Frontal cortex (tissue), 4 donors: ENCODE measurements around the gene CCNF. TPM values are rescaled to one million over a fixed set of nuclear protein-coding genes. Genes with fewer than 3 reads are reported as not detected.

Experiments
- DNase-seq, 2 donors: peaks; one replicate each; pipeline ENCODE4 v3.0.0; 2012; ENCODE audit warnings: low spot score in 2 of 2
- FAIRE-seq: peaks from 2 replicates; lab custom pipeline; 2012; peaks lifted over from hg19 to GRCh38; lab: Jason Lieb, UNC
- small RNA-seq: library from RNA; depleted of rRNA; stranded (forward); fragments of <200 nt; gene quantifications from one replicate; pipeline ENCODE3, GENCODE V24; 2014
- total RNA-seq: library from RNA; depleted of rRNA; stranded (reverse); fragments of >200 nt; gene quantifications from one replicate; pipeline ENCODE4 v1.2.3, GENCODE V29; 2014
- donor health status: control.
- donor health status: control.
- donor health status: control.

The CCNF gene
- total RNA-seq, 1 donor from 2014 or later = 12.6 TPM

- FAIRE-seq (no peak), DNase-seq (no peak)
Measured at GRCh38 chr16:2497695-2498484, 68.6 kb downstream of the CCNF start.

GRCh38 chr16:2498531-2499253, 69.4 kb downstream of the CCNF start:
- DNase-seq (no peak), FAIRE-seq (no peak)

GRCh38 chr16:2499454-2499853, 70.2 kb downstream of the CCNF start:
- FAIRE-seq = no peak
- DNase-seq = no peak

- no peak for DNase-seq
- no peak for FAIRE-seq
Measured at GRCh38 chr16:2499890-2500429, 70.7 kb downstream of the CCNF start.

- DNase-seq = no peak
- FAIRE-seq = no peak
Measured at GRCh38 chr16:2500430-2500917, 71.2 kb downstream of the CCNF start.

GRCh38 chr16:2500918-2501750, 71.9 kb downstream of the CCNF start:
- no peak for FAIRE-seq

GRCh38 chr16:2501946-2502895, 73.0 kb downstream of the CCNF start:
- no peak for DNase-seq
- FAIRE-seq = no peak

More at GRCh38 chr16:2500918-2501750, 71.9 kb downstream of the CCNF start:
- DNase-seq = peak; percentile 82 to 89

- DNase-seq (no peak), FAIRE-seq (no peak)
Measured at GRCh38 chr16:2505695-2506094, 76.4 kb downstream of the CCNF start.

GRCh38 chr16:2507052-2507659, 77.9 kb downstream of the CCNF start:
- DNase-seq (no peak), FAIRE-seq (no peak)

- no peak for DNase-seq
- FAIRE-seq = no peak
Measured at GRCh38 chr16:2507665-2508064, 78.4 kb downstream of the CCNF start.

Small RNA genes lying within 50 kb of the gene (small RNA-seq; reads per million reads assigned to genes)
- gene MIR6768 = not detected

Other genes with a start within 250 kb of the CCNF start
- 15.9 TPM for gene CASKIN1, start 232.8 kb upstream of the CCNF start, total RNA-seq
- 6.9 TPM for gene MLST8, start 224.0 kb upstream of the CCNF start, total RNA-seq
- gene BRICD5, start 218.6 kb upstream of the CCNF start, total RNA-seq = 4.5 TPM
- gene PGP, start 214.6 kb upstream of the CCNF start, total RNA-seq = 10.2 TPM
- gene E4F1, start 205.9 kb upstream of the CCNF start, total RNA-seq = 27.3 TPM
- gene DNASE1L2, start 193.0 kb upstream of the CCNF start, total RNA-seq = 2.4 TPM
- gene ECI1, start 177.9 kb upstream of the CCNF start, total RNA-seq = 10.2 TPM
- 81.1 TPM for gene RNPS1, start 161.3 kb upstream of the CCNF start, total RNA-seq
- gene ABCA3, start 88.7 kb upstream of the CCNF start, total RNA-seq = 36.3 TPM
- gene TEDC2, start 30.7 kb downstream of the CCNF start, total RNA-seq = 7.7 TPM
- 3.3 TPM for gene NTN3, start 41.9 kb downstream of the CCNF start, total RNA-seq
- 24.5 TPM for gene TBC1D24, start 45.7 kb downstream of the CCNF start, total RNA-seq
- 10.6 TPM for gene ATP6V0C, start 84.5 kb downstream of the CCNF start, total RNA-seq
- gene AMDHD2, start 90.9 kb downstream of the CCNF start, total RNA-seq = 11.4 TPM
- 0.41 TPM for gene CEMP1, start 102.0 kb downstream of the CCNF start, total RNA-seq
- 28.5 TPM for gene PDPK1, start 108.6 kb downstream of the CCNF start, total RNA-seq